ENCODE results near the gene DMKN.

DMKN gene

GRCh38 chr19:35521124-35521743 is 7.8 kb upstream of the DMKN start:
- DNase-seq, result no peak

- no peak for DNase-seq
These were observed 5.8 kb upstream of the DMKN start for GRCh38 chr19:35519291-35519690.

GRCh38 chr19:35518313-35518712 is 4.9 kb upstream of the DMKN start:
- DNase-seq, result no peak

GRCh38 chr19:35517342-35517741 is 3.9 kb upstream of the DMKN start:
- no peak for DNase-seq

- DNase-seq, result no peak
These were observed 2.9 kb upstream of the DMKN start for GRCh38 chr19:35516310-35516709.

- DNase-seq, result no peak
These were observed 897 bp upstream of the DMKN start for GRCh38 chr19:35514282-35514809.

GRCh38 chr19:35512831-35513627 is 420 bp downstream of the DMKN start:
- no peak for DNase-seq

GRCh38 chr19:35511337-35511736 is 2.1 kb downstream of the DMKN start:
- no peak for DNase-seq

- DNase-seq, result no peak
These were observed 2.9 kb downstream of the DMKN start for GRCh38 chr19:35510626-35510964.

- peak; percentile 57 to 81 for DNase-seq
These were observed 3.4 kb downstream of the DMKN start for GRCh38 chr19:35509861-35510625.

GRCh38 chr19:35509018-35509652 is 4.3 kb downstream of the DMKN start:
- peak in 1 of 2 experiments; percentile 41 for DNase-seq

- no peak for DNase-seq
These were observed 5.3 kb downstream of the DMKN start for GRCh38 chr19:35508129-35508528.

GRCh38 chr19:35507561-35507960 is 5.9 kb downstream of the DMKN start:
- no peak for DNase-seq

GRCh38 chr19:35506011-35506410 is 7.4 kb downstream of the DMKN start:
- DNase-seq, result no peak

- DNase-seq, result no peak
These were observed 10.7 kb downstream of the DMKN start for GRCh38 chr19:35502751-35503150.

GRCh38 chr19:35501684-35502083 is 11.8 kb downstream of the DMKN start:
- DNase-seq, result no peak

GRCh38 chr19:35500611-35501010 is 12.8 kb downstream of the DMKN start:
- no peak for DNase-seq

- no peak for DNase-seq
These were observed 14.4 kb downstream of the DMKN start for GRCh38 chr19:35498984-35499527.

- DNase-seq, result no peak
These were observed 15.2 kb downstream of the DMKN start for GRCh38 chr19:35498220-35498619.

GRCh38 chr19:35497406-35497805 is 16.0 kb downstream of the DMKN start:
- no peak for DNase-seq

- peak; percentile 34 to 59 for DNase-seq
These were observed 18.1 kb downstream of the DMKN start for GRCh38 chr19:35495107-35496064.

- no peak for DNase-seq
These were observed 19.5 kb downstream of the DMKN start for GRCh38 chr19:35493971-35494370.
